Smooth muscle cell (in vitro differentiated cells): Measurements from ENCODE around the gene CBLN3. TPM values are rescaled to one million over a fixed set of nuclear protein-coding genes. Genes with fewer than 3 reads are reported as not detected.
"Not testable (repeated sequence)": the region's sequence is repeated elsewhere in the genome, so short reads cannot be mapped to it uniquely, and the experiment has no call there.

Source experiments
- DNase-seq: peaks from one replicate; lab custom pipeline; 2025; ENCODE audit not compliant: unreplicated experiment; lab: John Stamatoyannopoulos, UW
- H2AFZ ChIP-seq: fragments of 200-600 bp; sonication (generic); 2 replicates; pipeline ENCODE4 v1.6.0; 2016; ENCODE audit warnings: antibody characterized with exemption, low read depth, mild to moderate bottlenecking
- H3F3A ChIP-seq: fragments of 200-600 bp; sonication (generic); 2 replicates; pipeline ENCODE4 v1.6.0; 2017; ENCODE audit warnings: antibody characterized with exemption, low read depth
- H3K27ac ChIP-seq: fragments of 200-600 bp; sonication (generic); 2 replicates; pipeline ENCODE4 v1.5.1; 2016; ENCODE audit warnings: low read depth, mild to moderate bottlenecking
- H3K27me3 ChIP-seq: fragments of 200-600 bp; sonication (generic); 2 replicates; pipeline ENCODE4 v1.6.1; 2016; ENCODE audit warnings: low read depth, mild to moderate bottlenecking
- H3K36me3 ChIP-seq: fragments of 200-600 bp; sonication (generic); 2 replicates; pipeline ENCODE4 v1.5.1; 2016; ENCODE audit warnings: low read depth
- H3K4me1 ChIP-seq: fragments of 200-600 bp; sonication (generic); 2 replicates; pipeline ENCODE4 v1.5.1; 2016; ENCODE audit warnings: low read depth
- H3K4me2 ChIP-seq: fragments of 200-600 bp; sonication (generic); 2 replicates; pipeline ENCODE4 v1.6.0; 2016; ENCODE audit warnings: mild to moderate bottlenecking
- H3K4me3 ChIP-seq: fragments of 200-600 bp; sonication (generic); 2 replicates; pipeline ENCODE4 v1.5.1; 2016; ENCODE audit warnings: mild to moderate bottlenecking
- H3K79me2 ChIP-seq: fragments of 200-600 bp; sonication (generic); 2 replicates; pipeline ENCODE4 v1.6.0; 2016; ENCODE audit warnings: low read depth, mild to moderate bottlenecking
- H3K9ac ChIP-seq: fragments of 200-600 bp; sonication (generic); 2 replicates; pipeline ENCODE4 v1.6.0; 2016; ENCODE audit warnings: low read depth
- H3K9me3 ChIP-seq: fragments of 200-600 bp; sonication (generic); replicated peaks from 2 replicates; pipeline ENCODE4 v1.5.1; 2016; ENCODE audit warnings: low read depth
- H4K20me1 ChIP-seq: fragments of 200-600 bp; sonication (generic); 2 replicates; pipeline ENCODE4 v1.6.0; 2016; ENCODE audit warnings: low read depth
- WGBS: methylation state at CpG from one replicate; pipeline ENCODE4 v1.1.7; 2016; ENCODE audit warnings: low lambda C conversion rate; 5-methylcytosine and 5-hydroxymethylcytosine counted together
- polyA plus RNA-seq: library from polyadenylated mRNA; unstranded; fragments of >200 nt; fragmentation: Nextera tagmentation; extraction: Ambion mirVana; gene quantifications from 2 replicates; pipeline ENCODE4 v1.2.1, GENCODE V29; 2016
- total RNA-seq: library from RNA; depleted of rRNA; stranded (reverse); fragments of >200 nt; gene quantifications from 2 replicates; pipeline ENCODE4 v1.2.3, GENCODE V29; 2014
- TF ChIP-seq, protein P1 (sequence below): fragments of 200-600 bp; sonication (generic); IDR thresholded peaks from 2 replicates; pipeline ENCODE4 v1.5.1; 2017; ENCODE audit warnings: borderline replicate concordance, mild to moderate bottlenecking, antibody characterized with exemption; ENCODE audit not compliant: insufficient read depth, poor library complexity, severe bottlenecking

Gene CBLN3
- total and polyA plus RNA-seq, 2 experiments from 2014 or later: 1.1 to 1.6 TPM

DNA sequence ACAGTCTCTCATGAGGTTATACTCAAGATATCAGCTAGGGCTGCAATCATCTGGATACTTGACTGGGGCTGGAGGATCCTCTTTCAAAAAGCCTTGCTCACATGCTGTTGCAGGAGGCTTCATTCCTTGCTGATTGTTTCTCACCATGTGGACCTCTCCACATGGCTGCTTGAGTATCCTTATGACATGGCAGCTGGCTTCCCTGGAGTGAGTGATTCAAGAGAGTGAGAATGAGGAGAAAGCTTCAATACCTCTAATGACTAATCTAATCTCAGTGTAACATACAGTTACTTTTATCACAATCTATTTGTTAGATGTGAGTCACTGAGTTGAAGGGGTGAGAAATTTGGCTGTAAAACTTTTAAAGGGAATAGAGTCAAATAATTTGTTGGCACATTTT is 27.5 kb upstream of the CBLN3 start:
- no peaks in the 10 kb centered on the region for H3F3A ChIP-seq
- no peak overlapping the region for H2AFZ ChIP-seq
- no peaks in the 10 kb centered on the region for H3K9me3 ChIP-seq
- no peak overlapping the region for H3K4me3 ChIP-seq
- H3K4me1 ChIP-seq: no peaks in the 10 kb centered on the region
- H3K27ac ChIP-seq: no peak overlapping the region
- no peaks in the 10 kb centered on the region for H3K79me2 ChIP-seq
- no peaks in the 10 kb centered on the region for H3K36me3 ChIP-seq
- no peaks in the 10 kb centered on the region for H4K20me1 ChIP-seq
- TF ChIP-seq, protein P1, sequence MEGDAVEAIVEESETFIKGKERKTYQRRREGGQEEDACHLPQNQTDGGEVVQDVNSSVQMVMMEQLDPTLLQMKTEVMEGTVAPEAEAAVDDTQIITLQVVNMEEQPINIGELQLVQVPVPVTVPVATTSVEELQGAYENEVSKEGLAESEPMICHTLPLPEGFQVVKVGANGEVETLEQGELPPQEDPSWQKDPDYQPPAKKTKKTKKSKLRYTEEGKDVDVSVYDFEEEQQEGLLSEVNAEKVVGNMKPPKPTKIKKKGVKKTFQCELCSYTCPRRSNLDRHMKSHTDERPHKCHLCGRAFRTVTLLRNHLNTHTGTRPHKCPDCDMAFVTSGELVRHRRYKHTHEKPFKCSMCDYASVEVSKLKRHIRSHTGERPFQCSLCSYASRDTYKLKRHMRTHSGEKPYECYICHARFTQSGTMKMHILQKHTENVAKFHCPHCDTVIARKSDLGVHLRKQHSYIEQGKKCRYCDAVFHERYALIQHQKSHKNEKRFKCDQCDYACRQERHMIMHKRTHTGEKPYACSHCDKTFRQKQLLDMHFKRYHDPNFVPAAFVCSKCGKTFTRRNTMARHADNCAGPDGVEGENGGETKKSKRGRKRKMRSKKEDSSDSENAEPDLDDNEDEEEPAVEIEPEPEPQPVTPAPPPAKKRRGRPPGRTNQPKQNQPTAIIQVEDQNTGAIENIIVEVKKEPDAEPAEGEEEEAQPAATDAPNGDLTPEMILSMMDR: no peak
- no peak overlapping the region for H3K9ac ChIP-seq
- H3K4me2 ChIP-seq: no peak overlapping the region
- no peaks in the 10 kb centered on the region for H3K27me3 ChIP-seq
- DNase-seq: no peak

DNA sequence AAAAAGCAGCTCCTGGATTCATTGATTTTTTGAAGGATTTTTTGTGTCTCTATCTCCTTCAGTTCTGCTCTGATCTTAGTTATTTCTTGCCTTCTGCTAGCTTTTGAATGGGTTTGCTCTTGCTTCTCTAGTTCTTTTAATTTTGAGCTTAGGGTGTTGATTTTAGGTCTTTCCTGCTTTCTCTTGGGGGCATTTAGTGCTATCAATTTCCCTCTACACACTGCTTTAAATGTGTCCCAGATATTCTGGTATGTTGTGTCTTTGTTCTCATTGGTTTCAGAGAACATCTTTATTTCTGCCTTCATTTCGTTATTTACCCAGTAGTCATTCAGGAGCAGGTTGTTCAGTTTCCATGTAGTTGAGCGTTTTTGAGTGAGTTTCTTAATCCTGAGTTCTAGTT is 21.4 kb upstream of the CBLN3 start:
- H3K4me2 ChIP-seq, H3K36me3 ChIP-seq, H3K4me1 ChIP-seq, H3K9me3 ChIP-seq, H3K27ac ChIP-seq, H4K20me1 ChIP-seq, H3K27me3 ChIP-seq, DNase-seq, H2AFZ ChIP-seq, H3K79me2 ChIP-seq, H3K9ac ChIP-seq, H3K4me3 ChIP-seq, H3F3A ChIP-seq: not testable (repeated sequence)
- WGBS: 70% methylated on average over 2 of the region's 2 CpGs

DNA sequence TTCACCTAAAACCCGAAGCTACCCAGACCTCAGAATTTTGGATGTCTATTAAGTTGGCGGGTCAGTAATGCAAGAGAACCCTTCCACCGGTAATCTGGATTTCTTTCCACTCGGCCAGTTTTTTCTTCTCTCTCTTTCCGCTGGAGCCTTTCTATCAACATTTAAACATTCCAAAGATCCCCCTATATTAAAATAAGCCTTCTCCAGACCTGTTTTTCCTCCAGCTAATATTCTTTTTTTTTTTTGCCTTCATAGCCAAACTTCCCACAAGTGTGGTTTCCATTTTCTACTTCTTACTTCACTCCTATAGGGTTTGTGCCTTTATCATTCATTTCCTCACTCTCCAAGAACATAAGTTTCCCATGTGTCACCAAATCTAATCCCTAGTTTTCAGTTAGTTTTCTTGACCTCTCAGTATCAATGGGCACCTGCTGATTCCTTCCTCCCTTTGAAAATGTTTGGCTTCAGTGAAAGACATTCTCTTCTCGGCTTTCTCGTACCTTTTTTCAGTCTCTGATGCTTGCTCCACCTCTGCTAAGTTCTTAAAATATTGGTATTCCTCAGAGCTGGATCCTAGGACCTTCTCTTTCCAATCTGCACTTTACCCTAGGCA is 13.7 kb upstream of the CBLN3 start:
- no peaks in the 10 kb centered on the region for H3F3A ChIP-seq
- TF ChIP-seq, protein P1: no peak
- H3K4me3 ChIP-seq: peak overlapping the region; percentile 89
- peak overlapping the region; percentile 79 for H3K9ac ChIP-seq
- 7% methylated on average over 7 of the region's 7 CpGs for WGBS
- H3K27ac ChIP-seq: peak overlapping the region; percentile 98
- no peaks in the 10 kb centered on the region for H3K27me3 ChIP-seq
- H3K9me3 ChIP-seq: no peaks in the 10 kb centered on the region
- peak overlapping the region; percentile 91 for H3K4me2 ChIP-seq
- peaks cover 5% of the 10 kb centered on the region for H3K79me2 ChIP-seq
- DNase-seq: no peak
- H3K36me3 ChIP-seq: no peaks in the 10 kb centered on the region
- no peaks in the 10 kb centered on the region for H4K20me1 ChIP-seq
- H2AFZ ChIP-seq: peak overlapping the region; percentile 75
- H3K4me1 ChIP-seq: peaks cover 12% of the 10 kb centered on the region

DNA sequence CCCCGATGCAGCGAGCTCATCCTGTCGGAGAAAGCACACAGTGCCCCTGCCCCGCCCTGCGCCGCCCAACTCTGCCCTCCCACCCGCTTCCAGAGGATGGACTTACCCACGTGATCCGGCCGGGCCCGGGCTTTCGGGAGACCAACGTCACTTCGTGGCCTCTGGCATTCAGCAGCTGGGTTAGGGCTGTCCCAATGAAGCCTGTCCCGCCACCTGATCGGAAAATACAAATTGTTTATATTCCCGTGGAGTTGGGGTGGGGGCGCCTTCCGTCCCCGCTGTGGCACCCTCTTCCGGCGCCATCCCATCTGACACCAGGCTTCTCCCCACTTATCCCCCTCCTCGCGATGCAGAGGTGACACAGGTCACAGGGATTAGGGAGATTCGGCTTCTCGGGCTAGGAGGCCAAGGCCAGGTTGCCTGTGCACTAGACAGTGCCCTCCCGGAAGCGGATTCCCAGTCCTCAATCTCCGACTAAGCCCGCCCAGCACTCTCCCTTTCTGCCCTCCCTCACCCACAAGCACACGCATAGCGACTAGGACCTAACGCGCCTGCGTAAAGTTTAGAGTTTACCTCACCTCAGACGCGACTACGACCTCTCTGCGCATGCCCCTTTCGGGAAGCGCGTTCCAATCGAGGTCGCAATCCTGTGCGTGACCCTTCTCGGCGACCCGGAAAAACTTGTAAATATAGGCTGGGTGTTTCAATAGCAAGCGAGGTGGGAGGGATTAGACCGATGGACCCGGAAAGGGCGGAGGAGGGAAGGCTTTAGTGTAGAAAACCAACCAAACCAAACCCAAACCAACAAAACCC is 13.0 kb upstream of the CBLN3 start, which contains the start of gene SDR39U1:
SDR39U1 (minus strand) TSS at position 537 of the 813 bp plus-strand sequence; CDS start at position 530, 7 bp downstream.
- 1% methylated on average over 52 of the region's 52 CpGs for WGBS
- peak; percentile 81 for DNase-seq
- H4K20me1 ChIP-seq: no peaks in the 10 kb centered on the region
- peak within 1 kb of the TSS; percentile 98 for H3K27ac ChIP-seq
- H3F3A ChIP-seq: no peaks in the 10 kb centered on the region
- H3K36me3 ChIP-seq: no peaks in the 10 kb centered on the region
- H3K4me1 ChIP-seq: peaks cover 12% of the 10 kb centered on the region
- peak within 1 kb of the TSS; percentile 75 for H2AFZ ChIP-seq
- peak within 1 kb of the TSS; percentile 89 for H3K4me3 ChIP-seq
- TF ChIP-seq, protein P1: no peak
- H3K9me3 ChIP-seq: no peaks in the 10 kb centered on the region
- no peaks in the 10 kb centered on the region for H3K27me3 ChIP-seq
- H3K9ac ChIP-seq: peak within 1 kb of the TSS; percentile 95
- H3K4me2 ChIP-seq: peak within 1 kb of the TSS; percentile 91
- peaks cover 5% of the 10 kb centered on the region for H3K79me2 ChIP-seq
